H9 (cell line): ENCODE results near the gene RB1. TPM values are rescaled to one million over a fixed set of nuclear protein-coding genes. Genes with fewer than 3 reads are reported as not detected.
"Not testable (repeated sequence)": the region's sequence is repeated elsewhere in the genome, so short reads cannot be mapped to it uniquely, and the experiment has no call there.

Source experiments
- DNase-seq: peaks from one replicate; pipeline ENCODE4 v3.0.0-alpha.2; 2017
- H2AFZ ChIP-seq: one replicate; pipeline ENCODE4 v1.6.1; 2013; ENCODE audit warnings: mild to moderate bottlenecking, low read length, control low read depth, moderate library complexity
- H2AK5ac ChIP-seq: 2 replicates; pipeline ENCODE4 v1.6.1; 2013; ENCODE audit warnings: low read length, control low read depth, mixed read lengths; ENCODE audit not compliant: insufficient read length
- H2BK120ac ChIP-seq: one replicate; pipeline ENCODE4 v1.6.1; 2013; ENCODE audit warnings: low read depth, mild to moderate bottlenecking, low read length, control low read depth, inconsistent platforms; ENCODE audit not compliant: poor library complexity, severe bottlenecking
- H2BK12ac ChIP-seq: 2 replicates; pipeline ENCODE4 v1.6.1; 2013; ENCODE audit warnings: low read length, control low read depth, mixed read lengths, low read depth; ENCODE audit not compliant: insufficient read length
- H2BK15ac ChIP-seq: 2 replicates; pipeline ENCODE4 v1.6.1; 2013; ENCODE audit warnings: low read depth, low read length, control low read depth
- H2BK20ac ChIP-seq: one replicate; pipeline ENCODE4 v1.6.1; 2013; ENCODE audit warnings: low read depth, mild to moderate bottlenecking, low read length, control low read depth, inconsistent platforms; ENCODE audit not compliant: poor library complexity, severe bottlenecking
- H2BK5ac ChIP-seq: 2 replicates; pipeline ENCODE4 v1.6.1; 2013; ENCODE audit warnings: low read length, control low read depth, mixed read lengths; ENCODE audit not compliant: insufficient read length
- H3K14ac ChIP-seq: 2 replicates; pipeline ENCODE4 v1.6.1; 2013; ENCODE audit warnings: low read length, control low read depth; ENCODE audit not compliant: insufficient read depth
- H3K18ac ChIP-seq: 2 replicates; pipeline ENCODE4 v1.6.1; 2013; ENCODE audit warnings: low read depth, mild to moderate bottlenecking, mixed read lengths, low read length, control low read depth; ENCODE audit not compliant: insufficient read length
- H3K23ac ChIP-seq: 2 replicates; pipeline ENCODE4 v1.6.1; 2013; ENCODE audit warnings: low read length, control low read depth, mixed read lengths, low read depth; ENCODE audit not compliant: insufficient read length
- H3K23me2 ChIP-seq: 2 replicates; pipeline ENCODE4 v1.6.1; 2013; ENCODE audit warnings: low read depth, mild to moderate bottlenecking, mixed read lengths, low read length, control low read depth; ENCODE audit not compliant: insufficient read length, poor library complexity, severe bottlenecking
- H3K27ac ChIP-seq: 2 replicates; pipeline ENCODE4 v1.5.1; 2013; ENCODE audit warnings: low read length, control low read depth, mixed read lengths, low read depth; ENCODE audit not compliant: insufficient read length
- H3K27me3 ChIP-seq: 2 replicates; pipeline ENCODE4 v1.6.1; 2013; ENCODE audit warnings: low read length, control low read depth, inconsistent platforms; ENCODE audit not compliant: insufficient read depth
- H3K4ac ChIP-seq: 2 replicates; pipeline ENCODE4 v1.6.1; 2013; ENCODE audit warnings: low read depth, mild to moderate bottlenecking, control low read depth, inconsistent platforms, low read length, moderate library complexity
- H3K4me1 ChIP-seq: 2 replicates; pipeline ENCODE4 v1.6.1; 2013; ENCODE audit warnings: low read length, control low read depth, inconsistent platforms; ENCODE audit not compliant: insufficient read depth
- H3K4me2 ChIP-seq: 2 replicates; pipeline ENCODE4 v1.6.1; 2013; ENCODE audit warnings: low read length, control low read depth, mixed read lengths; ENCODE audit not compliant: insufficient read length, insufficient read depth
- H3K56ac ChIP-seq: 2 replicates; pipeline ENCODE4 v1.6.1; 2013; ENCODE audit warnings: low read depth, mild to moderate bottlenecking, mixed read lengths, low read length, control low read depth; ENCODE audit not compliant: insufficient read length
- H3K79me1 ChIP-seq: 2 replicates; pipeline ENCODE4 v1.6.1; 2013; ENCODE audit warnings: low read depth, mild to moderate bottlenecking, moderate library complexity, low read length, control low read depth, inconsistent platforms; ENCODE audit not compliant: insufficient read depth, poor library complexity, severe bottlenecking
- H3K79me2 ChIP-seq: 2 replicates; pipeline ENCODE4 v1.6.1; 2013; ENCODE audit warnings: low read length, control low read depth, inconsistent platforms; ENCODE audit not compliant: insufficient read depth
- H3K9ac ChIP-seq: 2 replicates; pipeline ENCODE4 v1.6.1; 2013; ENCODE audit warnings: low read length, control low read depth, mixed read lengths; ENCODE audit not compliant: insufficient read length; ENCODE audit errors: extremely low read depth
- H3K9me3 ChIP-seq: one replicate; pipeline ENCODE4 v1.6.1; 2013; ENCODE audit warnings: low read depth, low read length, inconsistent platforms; ENCODE audit not compliant: control insufficient read depth
- H3T11ph ChIP-seq: one replicate; pipeline ENCODE4 v1.6.1; 2013; ENCODE audit warnings: mild to moderate bottlenecking, low read length, control low read depth, inconsistent platforms
- H4K20me1 ChIP-seq: one replicate; pipeline ENCODE4 v1.6.1; 2013; ENCODE audit not compliant: control insufficient read depth, insufficient read length, insufficient read depth
- H4K5ac ChIP-seq: 2 replicates; pipeline ENCODE4 v1.6.1; 2013; ENCODE audit warnings: low read depth, mild to moderate bottlenecking, mixed read lengths, low read length, control low read depth; ENCODE audit not compliant: insufficient read length
- H4K8ac ChIP-seq: replicated peaks from 2 replicates; pipeline ENCODE4 v1.6.1; 2013; ENCODE audit warnings: low read length, control low read depth, mixed read lengths, low read depth; ENCODE audit not compliant: insufficient read length
- H4K91ac ChIP-seq: 2 replicates; pipeline ENCODE4 v1.6.1; 2013; ENCODE audit warnings: low read depth, mild to moderate bottlenecking, moderate library complexity, mixed read lengths, low read length, control low read depth; ENCODE audit not compliant: insufficient read length
- H3K27ac Mint-ChIP-seq, 3 experiments: 2 replicates in 2 of 3; 3 replicates in 1 of 3; pipeline ENCODE4 v1.8.0; 2020 to 2021; ENCODE audit warnings: mixed read lengths in 3 of 3, mild to moderate bottlenecking in 1 of 3, moderate library complexity in 1 of 3
- H3K27me3 Mint-ChIP-seq: 2 replicates; pipeline ENCODE4 v1.8.0; 2021; ENCODE audit warnings: low read depth, mild to moderate bottlenecking, moderate library complexity, mixed read lengths
- H3K36me3 Mint-ChIP-seq, 3 experiments: 2 replicates in 2 of 3; 3 replicates in 1 of 3; pipeline ENCODE4 v1.8.0; 2020 to 2021; ENCODE audit warnings: low read depth in 3 of 3, mixed read lengths in 3 of 3; ENCODE audit not compliant: insufficient read depth in 1 of 3
- H3K4me1 Mint-ChIP-seq, 2 experiments: 2 replicates each; pipeline ENCODE4 v1.8.0; 2020; ENCODE audit warnings: mixed read lengths in 2 of 2
- H3K4me3 Mint-ChIP-seq, 2 experiments: 2 replicates in 1 of 2; 3 replicates in 1 of 2; pipeline ENCODE4 v1.8.0; 2020 to 2021; ENCODE audit warnings: mild to moderate bottlenecking in 2 of 2, mixed read lengths in 2 of 2, moderate library complexity in 1 of 2
- H3K9me3 Mint-ChIP-seq, 2 experiments: 2 replicates in 1 of 2; 3 replicates in 1 of 2; pipeline ENCODE4 v1.8.0; 2020; ENCODE audit warnings: mild to moderate bottlenecking in 2 of 2, mixed read lengths in 2 of 2, moderate library complexity in 1 of 2
- CTCF ChIP-seq: fragments of 200-600 bp; sonication (generic); conservative IDR thresholded peaks from 3 replicates; pipeline ENCODE4 v1.8.0; 2021; ENCODE audit warnings: antibody characterized with exemption, mild to moderate bottlenecking
- WGBS: extraction: QIAGEN DNeasy Blood & Tissue Kit; methylation state at CpG from one replicate; pipeline ENCODE4 v1.1.7; 2013; ENCODE audit warnings: missing lambda C conversion rate, low lambda C conversion rate, mixed read lengths; ENCODE audit not compliant: insufficient read length; ENCODE audit errors: extremely low coverage; 5-methylcytosine and 5-hydroxymethylcytosine counted together
- total RNA-seq: library from RNA; stranded (reverse); gene quantifications from 2 replicates; pipeline ENCODE4 v1.2.1, GENCODE V29; 2021

Gene RB1
- total RNA-seq, 1 experiment from 2014 or later, result 20.5 TPM

GRCh38 chr13:48353590-48353989, 50.0 kb downstream of the RB1 start:
- Histone ChIP-seq H3K23me2 (no peaks in the 10 kb centered on the region), H2BK20ac (no peak overlapping the region), H3K9me3 (no peaks in the 10 kb centered on the region), H2AFZ (no peak overlapping the region), H3K23ac (no peak overlapping the region), H4K20me1 (no peaks in the 10 kb centered on the region), H3K9ac (no peak overlapping the region), H2BK120ac (no peak overlapping the region), H2BK5ac (no peak overlapping the region), H2BK12ac (no peak overlapping the region), H3K4me1 (no peaks in the 10 kb centered on the region), H3K79me2 (no peaks in the 10 kb centered on the region), H3K4ac (no peak overlapping the region), H4K91ac (no peak overlapping the region), H4K8ac (no peak overlapping the region), H2BK15ac (no peak overlapping the region), H3K4me2 (no peak overlapping the region), H3T11ph (no peak overlapping the region), H3K14ac (no peak overlapping the region), H3K27ac (no peak overlapping the region), H2AK5ac (no peak overlapping the region), H4K5ac (no peak overlapping the region), H3K27me3 (no peaks in the 10 kb centered on the region), H3K18ac (no peak overlapping the region), H3K79me1 (no peaks in the 10 kb centered on the region), H3K56ac (no peak overlapping the region)
- no peak overlapping the region for H3K4me3 Mint-ChIP-seq
- no peak overlapping the region for H3K27ac Mint-ChIP-seq
- no peak for DNase-seq
- H3K27me3 Mint-ChIP-seq, result no peaks in the 10 kb centered on the region
- no peak for TF ChIP-seq CTCF
- no peaks in the 10 kb centered on the region for H3K4me1 Mint-ChIP-seq
- H3K36me3 Mint-ChIP-seq, result peaks cover 30 to 59% (median 56%) of the 10 kb centered on the region in 3 experiments
- no CpG with 5 or more reads among the region's 2 CpGs for WGBS
- peaks cover 27 to 35% of the 10 kb centered on the region in 2 experiments for H3K9me3 Mint-ChIP-seq

- Mint-ChIP-seq H3K9me3 (peaks cover 27 to 33% of the 10 kb centered on the region in 2 experiments), H3K36me3 (peaks cover 25 to 44% (median 43%) of the 10 kb centered on the region in 3 experiments)
- H2BK5ac ChIP-seq, H3K27me3 ChIP-seq, H3K9me3 ChIP-seq, H2AK5ac ChIP-seq, H2AFZ ChIP-seq, H3K23ac ChIP-seq, H2BK20ac ChIP-seq, H3K27ac Mint-ChIP-seq, H3K18ac ChIP-seq, H3K27me3 Mint-ChIP-seq, H2BK12ac ChIP-seq, H4K91ac ChIP-seq, H4K20me1 ChIP-seq, H4K8ac ChIP-seq, H3T11ph ChIP-seq, H2BK120ac ChIP-seq, H3K14ac ChIP-seq, H3K79me2 ChIP-seq, H3K56ac ChIP-seq, H3K4me2 ChIP-seq, H3K4ac ChIP-seq, H3K4me1 Mint-ChIP-seq, H2BK15ac ChIP-seq, H3K27ac ChIP-seq, H4K5ac ChIP-seq, H3K4me3 Mint-ChIP-seq, H3K4me1 ChIP-seq, DNase-seq, H3K79me1 ChIP-seq, H3K9ac ChIP-seq, H3K23me2 ChIP-seq: not testable (repeated sequence)
- WGBS, result no CpG with 5 or more reads among the region's 2 CpGs
Measured at GRCh38 chr13:48355524-48355923, 52.0 kb downstream of the RB1 start.
